Activated CD4-positive, CD25-positive, alpha-beta regulatory T cell (primary cell): Measurements from ENCODE around the gene PEAR1.
"Not testable (repeated sequence)": the region's sequence is repeated elsewhere in the genome, so short reads cannot be mapped to it uniquely, and the experiment has no call there.

Source experiments
- DNase-seq, 4 experiments: peaks; one replicate each; lab custom pipeline; 2025; lab: John Stamatoyannopoulos, UW

The PEAR1 gene

GRCh38 chr1:156920233-156921052 lies 26.9 kb downstream of the PEAR1 start, which contains the start of gene LRRC71:
LRRC71 (plus strand) TSS chr1:156920632; CDS start chr1:156920804, 172 bp downstream.
- DNase-seq: peak in 3 of 4 experiments; percentile 11 to 15 (median 12)

- no peak for DNase-seq
Observed at GRCh38 chr1:156921053-156921529, 27.6 kb downstream of the PEAR1 start.

- no peak for DNase-seq
Observed at GRCh38 chr1:156922986-156923669, 29.6 kb downstream of the PEAR1 start.

GRCh38 chr1:156923670-156924477 lies 30.4 kb downstream of the PEAR1 start:
- no peak for DNase-seq

GRCh38 chr1:156924478-156925153 lies 31.1 kb downstream of the PEAR1 start:
- no peak for DNase-seq

- DNase-seq: no peak
Observed at GRCh38 chr1:156925154-156926010, 31.9 kb downstream of the PEAR1 start.

GRCh38 chr1:156926175-156926574 lies 32.7 kb downstream of the PEAR1 start:
- no peak for DNase-seq

- DNase-seq: not testable (repeated sequence)
Observed at GRCh38 chr1:156926695-156927094, 33.2 kb downstream of the PEAR1 start.

GRCh38 chr1:156927215-156928042 lies 33.9 kb downstream of the PEAR1 start:
- peak; percentile 23 to 51 (median 28) for DNase-seq

- DNase-seq: no peak
Observed at GRCh38 chr1:156928043-156928602, 34.6 kb downstream of the PEAR1 start.

- DNase-seq: no peak
Observed at GRCh38 chr1:156929596-156930238, 36.2 kb downstream of the PEAR1 start.

GRCh38 chr1:156930483-156930882 lies 37.0 kb downstream of the PEAR1 start:
- DNase-seq: no peak

GRCh38 chr1:156931211-156931952 lies 37.9 kb downstream of the PEAR1 start:
- DNase-seq: no peak

- no peak for DNase-seq
Observed at GRCh38 chr1:156931974-156932710, 38.6 kb downstream of the PEAR1 start.

GRCh38 chr1:156933136-156933535 lies 39.6 kb downstream of the PEAR1 start:
- no peak for DNase-seq

GRCh38 chr1:156935505-156936128 lies 42.1 kb downstream of the PEAR1 start:
- no peak for DNase-seq

- DNase-seq: no peak
Observed at GRCh38 chr1:156936191-156936590, 42.7 kb downstream of the PEAR1 start.
